Muscle of leg (tissue), 11 donors: ENCODE results near the gene CNIH2. TPM values are rescaled to one million over a fixed set of nuclear protein-coding genes. Genes with fewer than 3 reads are reported as not detected.

Experiments
- DNase-seq: peaks from one replicate; pipeline ENCODE4 v3.0.0; 2013
- H3K27ac ChIP-seq: one replicate; pipeline ENCODE4 v1.5.1; 2013; ENCODE audit warnings: mild to moderate bottlenecking, low read length, control low read depth
- H3K27me3 ChIP-seq: one replicate; pipeline ENCODE4 v1.6.1; 2013; ENCODE audit warnings: low read length; ENCODE audit not compliant: control insufficient read depth, insufficient read depth
- H3K36me3 ChIP-seq: one replicate; pipeline ENCODE4 v1.6.1; 2013; ENCODE audit warnings: low read length; ENCODE audit not compliant: control insufficient read depth, insufficient read depth
- H3K4me1 ChIP-seq: one replicate; pipeline ENCODE4 v1.6.1; 2013; ENCODE audit warnings: low read length; ENCODE audit not compliant: control insufficient read depth, insufficient read depth
- H3K4me3 ChIP-seq: one replicate; pipeline ENCODE4 v1.5.1; 2013; ENCODE audit warnings: low read length, control low read depth
- H3K9me3 ChIP-seq: replicated peaks from 2 replicates; pipeline ENCODE4 v1.6.1; 2013; ENCODE audit warnings: low read depth, low read length; ENCODE audit not compliant: control insufficient read depth
- WGBS: methylation state at CpG from one replicate; pipeline ENCODE4 v1.1.5; 2013; ENCODE audit warnings: missing lambda C conversion rate; ENCODE audit not compliant: insufficient coverage; 5-methylcytosine and 5-hydroxymethylcytosine counted together
- polyA plus RNA-seq, 8 donors: library from polyadenylated mRNA; unstranded; fragments of 120-200 nt; gene quantifications; one replicate each; pipeline versions ENCODE4 v1.2.1 to v1.2.3, GENCODE V29; 2013; ENCODE audit warnings: inconsistent platforms in 1 of 8, low replicate concordance in 1 of 8; ENCODE audit not compliant: insufficient read length in 8 of 8, insufficient read depth in 1 of 8
- total RNA-seq: library from RNA; stranded (reverse); fragments of 120-200 nt; gene quantifications from one replicate; pipeline ENCODE4 v1.2.4, GENCODE V29; 2013

The CNIH2 gene
- total and polyA plus RNA-seq, 9 donors: 1.0 to 5.4 (median 4.1) TPM

GRCh38 chr11:66265531-66266377 is 12.2 kb upstream of the CNIH2 start:
- 90% methylated on average over 20 of the region's 26 CpGs for WGBS
- DNase-seq: no peak

GRCh38 chr11:66266378-66267038 is 11.5 kb upstream of the CNIH2 start:
- no peaks in the 10 kb centered on the region for H3K27me3 ChIP-seq
- H3K27ac ChIP-seq: peak overlapping the region; percentile 100
- DNase-seq: no peak
- peaks cover 52% of the 10 kb centered on the region for H3K36me3 ChIP-seq
- WGBS: 67% methylated on average over 20 of the region's 20 CpGs
- no peaks in the 10 kb centered on the region for H3K9me3 ChIP-seq
- peak overlapping the region; percentile 73 for H3K4me3 ChIP-seq
- peaks cover 32% of the 10 kb centered on the region for H3K4me1 ChIP-seq

More at GRCh38 chr11:66265531-66266377, 12.2 kb upstream of the CNIH2 start:
- H3K4me3 ChIP-seq: no peak overlapping the region
- H3K36me3 ChIP-seq: peaks cover 58% of the 10 kb centered on the region
- H3K4me1 ChIP-seq: peaks cover 32% of the 10 kb centered on the region
- no peaks in the 10 kb centered on the region for H3K9me3 ChIP-seq
- H3K27me3 ChIP-seq: no peaks in the 10 kb centered on the region
- no peak overlapping the region for H3K27ac ChIP-seq

- Histone ChIP-seq H3K27me3 (no peaks in the 10 kb centered on the region), H3K27ac (peak overlapping the region; percentile 100), H3K36me3 (peaks cover 53% of the 10 kb centered on the region), H3K4me1 (peaks cover 32% of the 10 kb centered on the region), H3K4me3 (peak overlapping the region; percentile 73), H3K9me3 (no peaks in the 10 kb centered on the region)
- DNase-seq: no peak
- 50% methylated on average over 1 of the region's 13 CpGs for WGBS
Measured at GRCh38 chr11:66267039-66267378, 11.0 kb upstream of the CNIH2 start.

GRCh38 chr11:66267379-66268243 is 10.4 kb upstream of the CNIH2 start:
- 0% methylated on average over 33 of the region's 61 CpGs for WGBS
- H3K4me3 ChIP-seq: peak overlapping the region; percentile 73
- H3K27me3 ChIP-seq: no peaks in the 10 kb centered on the region
- H3K4me1 ChIP-seq: peaks cover 32% of the 10 kb centered on the region
- H3K9me3 ChIP-seq: no peaks in the 10 kb centered on the region
- peak; percentile 96 for DNase-seq
- peak overlapping the region; percentile 100 for H3K27ac ChIP-seq
- H3K36me3 ChIP-seq: peaks cover 53% of the 10 kb centered on the region

- peak within 1 kb of the TSS; percentile 97 for H3K4me3 ChIP-seq
- peak within 1 kb of the TSS; percentile 100 for H3K27ac ChIP-seq
- H3K36me3 ChIP-seq: peaks cover 53% of the 10 kb centered on the region
- peak; percentile 100 for DNase-seq
- WGBS: under 1% methylated on average over 52 of the region's 64 CpGs
- no peaks in the 10 kb centered on the region for H3K9me3 ChIP-seq
- no peaks in the 10 kb centered on the region for H3K27me3 ChIP-seq
- peaks cover 37% of the 10 kb centered on the region for H3K4me1 ChIP-seq
Measured at GRCh38 chr11:66268244-66268951, 9.6 kb upstream of the CNIH2 start, which contains the start of gene RAB1B. Gene RAB1B, plus strand, starts transcription at chr11:66268639. Its CDS starts 41 bp downstream, at chr11:66268680.

- WGBS: 0% methylated on average over 19 of the region's 32 CpGs
- Histone ChIP-seq H3K27ac (peak overlapping the region; percentile 95), H3K4me1 (peaks cover 45% of the 10 kb centered on the region), H3K4me3 (peak overlapping the region; percentile 97), H3K36me3 (peaks cover 53% of the 10 kb centered on the region), H3K9me3 (no peaks in the 10 kb centered on the region), H3K27me3 (no peaks in the 10 kb centered on the region)
- peak; percentile 63 for DNase-seq
Measured at GRCh38 chr11:66268952-66269905, 8.7 kb upstream of the CNIH2 start.

GRCh38 chr11:66271816-66272215 is 6.2 kb upstream of the CNIH2 start:
- Histone ChIP-seq H3K27me3 (no peaks in the 10 kb centered on the region), H3K4me3 (no peak overlapping the region), H3K36me3 (peaks cover 52% of the 10 kb centered on the region), H3K27ac (no peak overlapping the region), H3K4me1 (peaks cover 59% of the 10 kb centered on the region), H3K9me3 (no peaks in the 10 kb centered on the region)
- 83% methylated on average over 3 of the region's 7 CpGs for WGBS
- no peak for DNase-seq

- Histone ChIP-seq H3K9me3 (no peaks in the 10 kb centered on the region), H3K36me3 (peaks cover 53% of the 10 kb centered on the region), H3K4me1 (peaks cover 57% of the 10 kb centered on the region), H3K27me3 (no peaks in the 10 kb centered on the region), H3K4me3 (no peak overlapping the region), H3K27ac (no peak overlapping the region)
- DNase-seq: no peak
- WGBS: 90% methylated on average over 2 of the region's 2 CpGs
Measured at GRCh38 chr11:66272596-66272995, 5.4 kb upstream of the CNIH2 start.

- 36% methylated on average over 1 of the region's 1 CpG for WGBS
- H3K9me3 ChIP-seq: no peaks in the 10 kb centered on the region
- no peak overlapping the region for H3K4me3 ChIP-seq
- peaks cover 60% of the 10 kb centered on the region for H3K4me1 ChIP-seq
- DNase-seq: no peak
- peak overlapping the region; percentile 51 for H3K27ac ChIP-seq
- H3K36me3 ChIP-seq: peaks cover 53% of the 10 kb centered on the region
- peaks cover 2% of the 10 kb centered on the region for H3K27me3 ChIP-seq
Measured at GRCh38 chr11:66274219-66274618, 3.8 kb upstream of the CNIH2 start.
